ENCODE measurements around the gene NOC4L.
A peak's percentile ranks its signal among the peaks of the same experiment; 100 is the strongest.

NOC4L gene

GRCh38 chr12:132142679-132143335 is 1.4 kb upstream of the NOC4L start:
- no peak for TF ChIP-seq CTCF (conservative IDR thresholded peaks at IDR 0.05)
- TF ChIP-seq ZFX (IDR thresholded peaks at IDR 0.05): no peak
- H3K27ac ChIP-seq: peak overlapping the region; percentile 88

GRCh38 chr12:132143336-132144071 is 753 bp upstream of the NOC4L start:
- no peak for TF ChIP-seq CTCF (conservative IDR thresholded peaks at IDR 0.05)
- no peak for TF ChIP-seq ZFX (IDR thresholded peaks at IDR 0.05)
- peak overlapping the region; percentile 88 for H3K27ac ChIP-seq

- peak overlapping the region; percentile 88 for H3K27ac ChIP-seq
- TF ChIP-seq CTCF (conservative IDR thresholded peaks at IDR 0.05) (no peak), ZFX (IDR thresholded peaks at IDR 0.05) (no peak)
Observed at GRCh38 chr12:132144810-132145168, 532 bp downstream of the NOC4L start.

- TF ChIP-seq ZFX (IDR thresholded peaks at IDR 0.05) (no peak), CTCF (conservative IDR thresholded peaks at IDR 0.05) (no peak)
- H3K27ac ChIP-seq: peak overlapping the region; percentile 88
Observed at GRCh38 chr12:132145334-132145733, 1.1 kb downstream of the NOC4L start.

- no peak for TF ChIP-seq CTCF (conservative IDR thresholded peaks at IDR 0.05)
- TF ChIP-seq ZFX (IDR thresholded peaks at IDR 0.05): no peak
- H3K27ac ChIP-seq: no peak overlapping the region
Observed at GRCh38 chr12:132146098-132146497, 1.8 kb downstream of the NOC4L start.

GRCh38 chr12:132146772-132147422 is 2.6 kb downstream of the NOC4L start:
- no peak overlapping the region for H3K27ac ChIP-seq
- TF ChIP-seq CTCF (conservative IDR thresholded peaks at IDR 0.05) (no peak), ZFX (IDR thresholded peaks at IDR 0.05) (no peak)
